Measurements from ENCODE around the gene FILIP1L. TPM values are rescaled to one million over a fixed set of nuclear protein-coding genes. Genes with fewer than 3 reads are reported as not detected.

FILIP1L gene
- total and polyA plus RNA-seq, 2 of the 8 experiments (the other 6 are each of a cell fraction or from before 2014, with no cell fraction given), result 0.06 to 0.09 TPM

DNA sequence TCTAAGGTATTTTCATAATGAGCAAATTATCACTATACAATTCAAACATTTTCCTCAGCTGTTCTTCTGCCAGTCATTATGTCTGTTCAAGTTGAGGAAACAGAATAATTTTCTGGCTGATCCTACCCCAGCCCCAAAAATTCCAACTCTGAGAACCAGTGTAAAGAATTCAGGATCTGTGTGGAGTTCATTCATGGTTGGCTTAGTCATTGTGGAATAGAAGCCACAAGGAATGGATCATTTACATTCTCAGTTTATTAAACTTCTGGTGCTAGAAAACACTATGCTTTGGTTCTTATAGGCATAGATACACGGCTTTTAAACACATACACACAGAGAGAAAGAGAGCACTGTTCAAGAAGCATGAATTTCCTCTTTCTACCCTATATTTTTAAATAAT is 162.0 kb downstream of the FILIP1L start (continued):
- no peak for TF ChIP-seq GTF2F1 (IDR thresholded peaks at IDR 0.05; ENCODE audit: borderline replicate concordance, low read depth, low read length)
- TF ChIP-seq SIN3A (conservative IDR thresholded peaks at IDR 0.05 in 1 of 2, IDR thresholded peaks at IDR 0.05 in 1 of 2; ENCODE audit: low read depth in 1 of 2, low read length in 2 of 2), result no peak
- TF ChIP-seq CTCF (IDR thresholded peaks at IDR 0.05; ENCODE audit: control extremely low read depth in 1 of 3, insufficient read depth in 1 of 3, low read depth in 1 of 3, low read length in 3 of 3), result no peak

Measured in H1 (cell line).